Muscle of leg (tissue), 11 donors: ENCODE measurements around the gene AP5S1. TPM values are rescaled to one million over a fixed set of nuclear protein-coding genes. Genes with fewer than 3 reads are reported as not detected.

Source experiments
- DNase-seq: peaks from one replicate; pipeline ENCODE4 v3.0.0; 2013
- H3K27ac ChIP-seq: one replicate; pipeline ENCODE4 v1.5.1; 2013; ENCODE audit warnings: mild to moderate bottlenecking, low read length, control low read depth
- H3K27me3 ChIP-seq: one replicate; pipeline ENCODE4 v1.6.1; 2013; ENCODE audit warnings: low read length; ENCODE audit not compliant: control insufficient read depth, insufficient read depth
- H3K36me3 ChIP-seq: one replicate; pipeline ENCODE4 v1.6.1; 2013; ENCODE audit warnings: low read length; ENCODE audit not compliant: control insufficient read depth, insufficient read depth
- H3K4me1 ChIP-seq: one replicate; pipeline ENCODE4 v1.6.1; 2013; ENCODE audit warnings: low read length; ENCODE audit not compliant: control insufficient read depth, insufficient read depth
- H3K4me3 ChIP-seq: one replicate; pipeline ENCODE4 v1.5.1; 2013; ENCODE audit warnings: low read length, control low read depth
- H3K9me3 ChIP-seq: replicated peaks from 2 replicates; pipeline ENCODE4 v1.6.1; 2013; ENCODE audit warnings: low read depth, low read length; ENCODE audit not compliant: control insufficient read depth
- WGBS: methylation state at CpG from one replicate; pipeline ENCODE4 v1.1.5; 2013; ENCODE audit warnings: missing lambda C conversion rate; ENCODE audit not compliant: insufficient coverage; 5-methylcytosine and 5-hydroxymethylcytosine counted together
- polyA plus RNA-seq, 8 donors: library from polyadenylated mRNA; unstranded; fragments of 120-200 nt; gene quantifications; one replicate each; pipeline versions ENCODE4 v1.2.1 to v1.2.3, GENCODE V29; 2013; ENCODE audit warnings: inconsistent platforms in 1 of 8, low replicate concordance in 1 of 8; ENCODE audit not compliant: insufficient read length in 8 of 8, insufficient read depth in 1 of 8
- total RNA-seq: library from RNA; stranded (reverse); fragments of 120-200 nt; gene quantifications from one replicate; pipeline ENCODE4 v1.2.4, GENCODE V29; 2013

Gene AP5S1
- total and polyA plus RNA-seq, 9 donors, result 8.3 to 10.8 (median 9.8) TPM

- Histone ChIP-seq H3K9me3 (peaks cover 4% of the 10 kb centered on the region), H3K4me1 (peaks cover 4% of the 10 kb centered on the region), H3K36me3 (peaks cover 70% of the 10 kb centered on the region), H3K4me3 (no peak overlapping the region), H3K27me3 (no peaks in the 10 kb centered on the region), H3K27ac (no peak overlapping the region)
- no peak for DNase-seq
- 80% methylated on average over 1 of the region's 6 CpGs for WGBS
These were observed 38.3 kb downstream of the AP5S1 start for GRCh38 chr20:3858689-3859088.

- WGBS, result 75% methylated on average over 6 of the region's 7 CpGs
- Histone ChIP-seq H3K36me3 (peaks cover 84% of the 10 kb centered on the region), H3K9me3 (peaks cover 4% of the 10 kb centered on the region), H3K27ac (no peak overlapping the region), H3K27me3 (no peaks in the 10 kb centered on the region), H3K4me1 (peaks cover 4% of the 10 kb centered on the region), H3K4me3 (no peak overlapping the region)
- no peak for DNase-seq
These were observed 40.8 kb downstream of the AP5S1 start for GRCh38 chr20:3861191-3861590.

- Histone ChIP-seq H3K27ac (no peak overlapping the region), H3K4me3 (no peak overlapping the region), H3K27me3 (no peaks in the 10 kb centered on the region), H3K36me3 (peaks cover 86% of the 10 kb centered on the region), H3K4me1 (peaks cover 4% of the 10 kb centered on the region), H3K9me3 (peaks cover 4% of the 10 kb centered on the region)
- DNase-seq, result no peak
- whole genome bisulfite sequencing, result no CpG with 5 or more reads among the region's 1 CpG
These were observed 42.0 kb downstream of the AP5S1 start for GRCh38 chr20:3862333-3862732.

- DNase-seq, result no peak
- peaks cover 4% of the 10 kb centered on the region for H3K9me3 ChIP-seq
- H3K36me3 ChIP-seq, result peaks cover 84% of the 10 kb centered on the region
- no peak overlapping the region for H3K4me3 ChIP-seq
- 88% methylated on average over 5 of the region's 7 CpGs for WGBS
- H3K27me3 ChIP-seq, result no peaks in the 10 kb centered on the region
- H3K27ac ChIP-seq, result no peak overlapping the region
- peaks cover 4% of the 10 kb centered on the region for H3K4me1 ChIP-seq
These were observed 43.0 kb downstream of the AP5S1 start for GRCh38 chr20:3863317-3863716.

GRCh38 chr20:3864518-3864917 lies 44.2 kb downstream of the AP5S1 start:
- Histone ChIP-seq H3K4me1 (peaks cover 4% of the 10 kb centered on the region), H3K27ac (no peak overlapping the region), H3K36me3 (peaks cover 78% of the 10 kb centered on the region), H3K9me3 (peaks cover 4% of the 10 kb centered on the region), H3K4me3 (no peak overlapping the region), H3K27me3 (no peaks in the 10 kb centered on the region)
- no peak for DNase-seq
- 72% methylated on average over 5 of the region's 5 CpGs for WGBS

- no peak overlapping the region for H3K4me3 ChIP-seq
- no peak for DNase-seq
- no peaks in the 10 kb centered on the region for H3K27me3 ChIP-seq
- H3K27ac ChIP-seq, result no peak overlapping the region
- H3K4me1 ChIP-seq, result peaks cover 4% of the 10 kb centered on the region
- WGBS, result 91% methylated on average over 9 of the region's 14 CpGs
- peaks cover 82% of the 10 kb centered on the region for H3K36me3 ChIP-seq
- peaks cover 4% of the 10 kb centered on the region for H3K9me3 ChIP-seq
These were observed 45.0 kb downstream of the AP5S1 start for GRCh38 chr20:3865152-3865886.

- Histone ChIP-seq H3K27me3 (no peaks in the 10 kb centered on the region), H3K4me1 (peaks cover 4% of the 10 kb centered on the region), H3K36me3 (peaks cover 80% of the 10 kb centered on the region), H3K9me3 (peaks cover 4% of the 10 kb centered on the region), H3K4me3 (no peak overlapping the region), H3K27ac (no peak overlapping the region)
- WGBS, result 96% methylated on average over 7 of the region's 14 CpGs
- no peak for DNase-seq
These were observed 45.6 kb downstream of the AP5S1 start for GRCh38 chr20:3865887-3866407.

GRCh38 chr20:3866464-3866863 lies 46.1 kb downstream of the AP5S1 start:
- DNase-seq, result no peak
- 76% methylated on average over 3 of the region's 3 CpGs for WGBS
- no peaks in the 10 kb centered on the region for H3K27me3 ChIP-seq
- peaks cover 81% of the 10 kb centered on the region for H3K36me3 ChIP-seq
- peaks cover 4% of the 10 kb centered on the region for H3K9me3 ChIP-seq
- no peak overlapping the region for H3K27ac ChIP-seq
- H3K4me3 ChIP-seq, result no peak overlapping the region
- peaks cover 5% of the 10 kb centered on the region for H3K4me1 ChIP-seq

GRCh38 chr20:3867802-3868201 lies 47.5 kb downstream of the AP5S1 start:
- no peaks in the 10 kb centered on the region for H3K27me3 ChIP-seq
- peaks cover 4% of the 10 kb centered on the region for H3K4me1 ChIP-seq
- no peaks in the 10 kb centered on the region for H3K9me3 ChIP-seq
- H3K4me3 ChIP-seq, result no peak overlapping the region
- WGBS, result no CpG with 5 or more reads among the region's 2 CpGs
- no peak for DNase-seq
- no peak overlapping the region for H3K27ac ChIP-seq
- peaks cover 81% of the 10 kb centered on the region for H3K36me3 ChIP-seq

- WGBS, result 90% methylated on average over 6 of the region's 10 CpGs
- Histone ChIP-seq H3K36me3 (peaks cover 77% of the 10 kb centered on the region), H3K9me3 (no peaks in the 10 kb centered on the region), H3K27me3 (no peaks in the 10 kb centered on the region), H3K4me1 (peaks cover 4% of the 10 kb centered on the region), H3K27ac (no peak overlapping the region), H3K4me3 (no peak overlapping the region)
- no peak for DNase-seq
These were observed 49.7 kb downstream of the AP5S1 start for GRCh38 chr20:3869839-3870634.
